ENCODE results near the gene C17orf67. TPM values are rescaled to one million over a fixed set of nuclear protein-coding genes. Genes with fewer than 3 reads are reported as not detected.

Gene C17orf67
- total and polyA plus RNA-seq, 2 experiments from 2014 or later = 1.0 to 3.7 TPM

GRCh38 chr17:56838687-56839086 lies 5.0 kb upstream of the C17orf67 start:
- no peak overlapping the region for H2AFZ ChIP-seq
- H3K4me3 ChIP-seq = no peak overlapping the region
- Mint-ChIP-seq H3K27me3 (ENCODE audit: insufficient read depth, low read depth, poor library complexity) (peaks cover 6% of the 10 kb centered on the region), H3K27ac (no peak overlapping the region), H3K9me3 (no peaks in the 10 kb centered on the region), H3K4me3 (no peak overlapping the region), H3K36me3 (ENCODE audit: low read depth) (peaks cover 8% of the 10 kb centered on the region), H3K4me1 (peaks cover 21% of the 10 kb centered on the region)
- TF ChIP-seq REST (IDR thresholded peaks at IDR 0.05; ENCODE audit: unreplicated experiment) (no peak), ZNF331 (CRISPR knock-in tag; IDR thresholded peaks at IDR 0.05; ENCODE audit: low read depth) (no peak), ZNF114 (CRISPR knock-in tag; IDR thresholded peaks at IDR 0.05) (no peak), STAT1 (IDR thresholded peaks at IDR 0.05; ENCODE audit: unreplicated experiment) (no peak), JUNB (IDR thresholded peaks at IDR 0.05; ENCODE audit: unreplicated experiment) (no peak), EZH2 (IDR thresholded peaks at IDR 0.05; ENCODE audit: low read depth, unreplicated experiment) (no peak), ETS1 (IDR thresholded peaks at IDR 0.05) (no peak), CREB1 (CRISPR knock-in tag; IDR thresholded peaks at IDR 0.05; ENCODE audit: low read depth) (no peak), POLR2AphosphoS5 (IDR thresholded peaks at IDR 0.05; ENCODE audit: low read depth) (no peak), NANOG (IDR thresholded peaks at IDR 0.05; ENCODE audit: borderline replicate concordance) (no peak), ZNF462 (CRISPR knock-in tag; IDR thresholded peaks at IDR 0.05) (no peak), CTCF (conservative IDR thresholded peaks at IDR 0.05; ENCODE audit: low read depth in 2 of 2) (no peak), EZH2phosphoT487 (IDR thresholded peaks at IDR 0.05; ENCODE audit: unreplicated experiment) (no peak)
- ATAC-seq = no peak
- H3K27me3 ChIP-seq (ENCODE audit: insufficient read depth) = peaks cover 20% of the 10 kb centered on the region
- peaks cover 29% of the 10 kb centered on the region for H3K4me1 ChIP-seq (ENCODE audit: insufficient read depth)
- no peak for DNase-seq (ENCODE audit: low spot score)
- no peaks in the 10 kb centered on the region for H3K36me3 ChIP-seq (ENCODE audit: insufficient read depth)
- no peaks in the 10 kb centered on the region; the same call in 1 of the 2 replicates for H3K79me2 ChIP-seq (replicated peaks; ENCODE audit: insufficient read depth)
- no peak overlapping the region for H3K4me2 ChIP-seq
- no peaks in the 10 kb centered on the region for H3K9me2 ChIP-seq (ENCODE audit: insufficient read depth)
- peaks cover 5% of the 10 kb centered on the region; the same call in 1 of the 2 replicates for H3F3A ChIP-seq (replicated peaks; ENCODE audit: low read depth)
- H3K27ac ChIP-seq (ENCODE audit: low read depth) = no peak overlapping the region
- H4K20me1 ChIP-seq (replicated peaks; ENCODE audit: insufficient read depth) = peaks cover 4% of the 10 kb centered on the region; the same call in 1 of the 2 replicates

Data from GM23338 (cell line).